ENCODE measurements around the gene PHLDB3.
A peak's percentile ranks its signal among the peaks of the same experiment; 100 is the strongest.

Gene PHLDB3

GRCh38 chr19:43496960-43497359 is 7.6 kb downstream of the PHLDB3 start:
- DNase-seq = no peak

GRCh38 chr19:43495082-43495481 is 9.5 kb downstream of the PHLDB3 start:
- no peak for DNase-seq

- DNase-seq = no peak
These were observed 13.8 kb downstream of the PHLDB3 start for GRCh38 chr19:43490759-43491158.

GRCh38 chr19:43489979-43490599 is 14.5 kb downstream of the PHLDB3 start:
- DNase-seq = no peak

- DNase-seq = no peak
These were observed 15.2 kb downstream of the PHLDB3 start for GRCh38 chr19:43489310-43489709.

GRCh38 chr19:43488179-43488578 is 16.4 kb downstream of the PHLDB3 start:
- no peak for DNase-seq

GRCh38 chr19:43486412-43486811 is 18.1 kb downstream of the PHLDB3 start:
- DNase-seq = no peak

GRCh38 chr19:43485951-43486350 is 18.6 kb downstream of the PHLDB3 start:
- DNase-seq = no peak

- no peak for DNase-seq
These were observed 21.3 kb downstream of the PHLDB3 start for GRCh38 chr19:43483281-43483680.

- DNase-seq = no peak
These were observed 22.4 kb downstream of the PHLDB3 start for GRCh38 chr19:43482193-43482592.

GRCh38 chr19:43481701-43482100 is 22.8 kb downstream of the PHLDB3 start:
- DNase-seq = no peak

GRCh38 chr19:43480574-43480973 is 24.0 kb downstream of the PHLDB3 start:
- no peak for DNase-seq

- no peak for DNase-seq
These were observed 24.5 kb downstream of the PHLDB3 start for GRCh38 chr19:43479961-43480561.

GRCh38 chr19:43479226-43479625 is 25.3 kb downstream of the PHLDB3 start:
- no peak for DNase-seq

GRCh38 chr19:43478323-43478722 is 26.2 kb downstream of the PHLDB3 start:
- DNase-seq = no peak

GRCh38 chr19:43476606-43477005 is 27.9 kb downstream of the PHLDB3 start:
- no peak for DNase-seq

GRCh38 chr19:43474986-43475705 is 29.4 kb downstream of the PHLDB3 start:
- DNase-seq = peak in 1 of 3 experiments; percentile 67

- DNase-seq = no peak
These were observed 30.1 kb downstream of the PHLDB3 start for GRCh38 chr19:43474487-43474886.

GRCh38 chr19:43471091-43471490 is 33.5 kb downstream of the PHLDB3 start:
- DNase-seq = no peak

GRCh38 chr19:43470288-43470687 is 34.3 kb downstream of the PHLDB3 start:
- no peak for DNase-seq

- no peak for DNase-seq
These were observed 35.4 kb downstream of the PHLDB3 start for GRCh38 chr19:43469160-43469480.

- DNase-seq = no peak
These were observed 36.0 kb downstream of the PHLDB3 start for GRCh38 chr19:43468354-43469159.

GRCh38 chr19:43467730-43468129 is 36.8 kb downstream of the PHLDB3 start:
- no peak for DNase-seq

- DNase-seq = no peak
These were observed 37.3 kb downstream of the PHLDB3 start for GRCh38 chr19:43467276-43467675.

All from NCI-H1417 (cell line).